Hematopoietic multipotent progenitor cell treated with erythropoietin and hydrocortisone succinate and interleukin-3 and kit ligand, for 17 days (in vitro differentiated cells): ENCODE data around the gene C11orf71.

ENCODE experiments used
- DNase-seq: peaks from one replicate; pipeline ENCODE4 v3.0.0-alpha.2; 2015; ENCODE audit warnings: low spot score

The C11orf71 gene

GRCh38 chr11:114399490-114400215 is 658 bp downstream of the C11orf71 start:
- no peak for DNase-seq

GRCh38 chr11:114398303-114398920 is 1.9 kb downstream of the C11orf71 start:
- peak; percentile 25 for DNase-seq

GRCh38 chr11:114397349-114397982 is 2.8 kb downstream of the C11orf71 start:
- peak; percentile 42 for DNase-seq

- no peak for DNase-seq
These were observed 3.4 kb downstream of the C11orf71 start for GRCh38 chr11:114396916-114397315.

DNA sequence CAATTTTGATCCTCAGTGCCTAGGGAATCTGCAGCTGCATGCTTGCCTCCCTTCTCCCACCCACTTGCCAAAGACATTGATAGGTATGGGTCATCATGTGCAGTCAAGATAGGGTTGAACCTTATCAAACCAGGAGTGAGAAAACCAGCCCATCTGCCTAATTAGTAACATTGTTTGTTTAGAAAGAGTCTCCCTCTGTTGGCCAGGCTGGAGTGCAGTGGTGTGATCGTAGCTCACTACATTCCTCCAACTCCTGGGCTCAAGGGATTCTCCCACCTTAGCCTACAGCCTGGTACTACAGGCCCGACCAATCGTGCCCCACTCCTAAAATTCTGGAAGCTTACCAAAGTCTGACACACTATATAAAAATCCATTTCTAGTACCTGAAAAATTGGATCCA is 4.6 kb downstream of the C11orf71 start:
- peak; percentile 37 for DNase-seq

- DNase-seq = no peak
These were observed 7.3 kb downstream of the C11orf71 start for GRCh38 chr11:114392735-114393667.

DNA sequence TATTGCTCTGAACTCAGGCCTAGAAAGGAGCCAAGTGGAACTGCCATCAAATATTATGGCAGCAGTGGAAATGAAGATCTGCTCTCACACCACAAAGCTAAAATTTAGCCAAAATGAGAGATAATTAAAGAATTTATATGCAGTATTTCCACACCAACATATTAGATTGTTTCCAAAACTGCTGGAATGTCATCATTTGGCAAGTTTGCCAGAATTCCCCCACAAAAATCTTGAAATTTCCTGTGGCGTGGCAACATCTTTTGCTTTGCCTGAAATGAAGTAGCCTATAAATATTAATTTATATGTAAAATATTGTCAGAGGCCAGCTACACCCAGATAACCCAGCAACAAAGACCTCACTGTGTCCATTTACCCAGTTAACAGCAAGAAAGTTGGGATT is 13.8 kb downstream of the C11orf71 start:
- DNase-seq = no peak

DNA sequence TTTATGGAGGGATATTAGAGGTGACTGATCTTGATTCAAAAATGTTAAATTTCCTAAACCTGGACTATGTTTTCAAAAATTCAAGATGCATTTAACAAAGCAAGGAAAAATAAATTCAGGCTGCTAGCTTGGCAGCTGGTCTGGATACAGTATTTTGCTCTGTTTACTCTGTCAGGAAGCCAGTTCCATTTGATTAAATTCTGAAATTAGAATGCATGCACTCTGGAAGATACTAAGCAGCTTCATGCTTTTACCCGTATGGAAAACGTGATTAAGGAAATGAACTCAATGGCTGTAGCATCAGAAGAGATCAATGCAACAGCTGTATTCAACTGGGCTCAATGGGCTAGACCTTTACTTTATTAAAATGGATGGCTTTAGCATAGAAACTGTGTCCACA is 14.2 kb downstream of the C11orf71 start:
- no peak for DNase-seq

DNA sequence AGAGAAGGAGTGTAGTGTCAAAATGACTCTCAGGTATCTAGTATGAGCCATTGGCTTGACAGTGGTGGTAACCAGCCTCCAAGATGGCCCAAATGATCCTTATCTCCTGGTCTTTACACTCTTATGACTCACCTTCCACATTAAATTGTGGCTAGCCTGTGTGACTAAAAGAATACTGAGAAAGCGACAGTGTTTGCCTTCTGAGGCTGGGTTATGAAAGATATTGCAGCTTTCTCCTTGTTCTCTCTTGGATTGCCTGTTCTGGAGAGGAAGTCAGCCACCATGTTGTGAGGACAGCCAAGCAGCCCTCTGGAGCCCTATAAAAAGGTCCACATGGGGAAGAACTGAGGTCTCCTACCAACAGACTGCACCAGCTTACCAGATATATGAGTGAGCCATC is 15.8 kb downstream of the C11orf71 start:
- DNase-seq = no peak

DNA sequence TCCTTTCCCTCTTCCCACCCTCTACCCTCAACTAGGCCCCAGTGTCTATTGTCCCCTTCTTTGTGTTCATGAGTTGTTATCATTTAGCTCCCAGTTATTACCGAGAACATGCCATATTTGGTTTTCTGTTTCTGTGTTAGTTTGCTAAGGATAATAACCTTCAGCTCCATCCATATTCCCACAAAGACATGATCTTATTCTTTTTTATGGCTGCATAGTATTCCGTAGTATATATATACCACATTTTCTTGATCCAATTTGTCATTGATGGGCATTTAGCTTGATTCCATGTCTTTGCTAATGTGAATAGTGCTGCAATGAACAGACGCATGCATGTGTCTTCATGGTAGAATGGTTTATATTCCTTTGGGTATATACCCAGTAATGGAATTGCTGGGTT is 17.8 kb downstream of the C11orf71 start:
- no peak for DNase-seq

GRCh38 chr11:114379394-114380069 is 20.8 kb downstream of the C11orf71 start:
- DNase-seq = no peak

GRCh38 chr11:114377612-114378267 is 22.6 kb downstream of the C11orf71 start:
- DNase-seq = no peak

GRCh38 chr11:114375052-114375451 is 25.3 kb downstream of the C11orf71 start:
- no peak for DNase-seq

DNA sequence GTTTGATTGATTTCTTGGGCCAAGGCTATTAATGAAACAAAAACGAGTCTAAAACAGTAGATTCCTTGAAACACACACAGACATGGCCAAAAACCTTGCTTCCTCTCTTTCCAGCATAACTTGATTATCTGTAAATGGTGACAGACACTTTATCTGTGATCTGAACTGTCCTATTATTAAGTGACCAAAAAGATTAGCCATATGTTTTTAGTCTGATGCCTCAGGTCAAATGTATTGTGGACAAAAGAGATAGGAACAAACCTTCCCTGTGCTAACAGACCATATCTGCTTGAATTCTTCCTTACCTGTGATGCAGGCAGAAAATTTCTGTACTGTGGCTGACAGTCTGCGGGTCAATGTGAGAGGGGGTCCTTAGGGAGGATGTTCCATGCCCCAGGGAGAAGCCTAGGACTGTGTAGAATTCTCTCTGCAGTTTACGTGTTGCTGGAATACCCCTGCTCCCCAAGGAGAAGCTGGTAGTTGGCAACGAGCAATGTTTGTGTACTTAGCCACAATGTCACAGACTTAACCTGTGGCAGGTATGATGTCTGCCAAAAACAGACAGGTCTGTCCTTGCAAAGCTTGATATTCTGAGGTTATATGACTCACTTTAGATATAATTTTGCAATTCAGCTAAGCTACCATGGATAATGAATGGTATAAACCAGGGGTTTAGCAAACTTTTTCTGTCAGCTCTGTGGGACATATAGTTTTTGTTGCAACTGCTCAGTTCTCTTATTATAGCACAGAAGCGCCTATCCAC is 31.2 kb downstream of the C11orf71 start:
- no peak for DNase-seq

DNA sequence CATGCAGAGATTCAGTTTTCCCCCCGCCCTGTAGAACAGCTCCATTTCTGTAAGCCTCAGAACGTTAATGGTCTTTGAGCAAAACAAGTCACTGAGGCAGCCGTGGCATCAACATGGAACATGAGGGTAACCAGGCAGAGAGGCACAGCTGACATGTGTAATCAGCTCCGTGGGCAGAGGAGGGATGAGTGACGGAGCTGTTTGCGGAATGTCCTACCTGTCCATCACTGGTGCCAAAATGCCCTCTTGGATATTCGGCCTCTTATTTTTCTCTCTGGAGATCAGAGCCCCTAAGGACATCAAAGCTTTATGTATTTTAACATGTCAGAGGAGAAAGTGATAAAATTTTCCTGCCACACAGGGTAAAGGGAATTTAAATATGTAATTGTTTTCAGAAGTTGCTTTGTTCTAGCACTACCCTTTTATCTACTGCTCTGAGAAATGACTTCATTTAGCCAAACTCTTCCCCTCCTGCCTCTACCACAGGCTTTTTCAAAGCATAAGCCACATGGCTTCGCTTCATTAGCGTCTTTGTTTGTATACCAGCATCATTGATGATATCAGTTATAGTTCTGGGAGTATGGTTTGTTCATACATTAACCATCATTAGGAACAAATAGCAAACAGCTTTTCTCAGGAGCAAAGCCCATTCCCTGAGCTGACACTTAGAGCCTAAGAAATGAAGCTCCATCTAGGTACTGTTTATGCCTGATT is 32.9 kb downstream of the C11orf71 start:
- DNase-seq = no peak

- no peak for DNase-seq
These were observed 33.7 kb downstream of the C11orf71 start for GRCh38 chr11:114366331-114367243.

DNA sequence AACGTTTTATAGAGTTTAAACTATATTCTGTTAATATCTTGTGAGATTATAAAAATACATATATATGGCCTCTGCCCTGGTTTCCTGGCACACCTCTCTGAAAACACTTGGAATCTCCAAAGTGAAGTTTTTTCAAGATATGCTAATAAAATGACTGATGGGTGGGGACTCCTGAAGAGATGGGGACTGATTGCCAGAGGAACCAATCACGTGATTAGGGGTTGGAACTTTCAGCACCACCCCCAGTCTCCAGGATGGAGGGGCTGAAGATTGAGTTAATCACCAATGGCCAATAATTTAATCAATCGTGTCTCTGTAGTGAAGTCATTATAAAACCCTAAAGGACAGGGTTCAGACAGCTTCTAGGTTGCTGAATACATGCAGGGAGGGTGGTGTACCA is 37.4 kb downstream of the C11orf71 start:
- no peak for DNase-seq

DNA sequence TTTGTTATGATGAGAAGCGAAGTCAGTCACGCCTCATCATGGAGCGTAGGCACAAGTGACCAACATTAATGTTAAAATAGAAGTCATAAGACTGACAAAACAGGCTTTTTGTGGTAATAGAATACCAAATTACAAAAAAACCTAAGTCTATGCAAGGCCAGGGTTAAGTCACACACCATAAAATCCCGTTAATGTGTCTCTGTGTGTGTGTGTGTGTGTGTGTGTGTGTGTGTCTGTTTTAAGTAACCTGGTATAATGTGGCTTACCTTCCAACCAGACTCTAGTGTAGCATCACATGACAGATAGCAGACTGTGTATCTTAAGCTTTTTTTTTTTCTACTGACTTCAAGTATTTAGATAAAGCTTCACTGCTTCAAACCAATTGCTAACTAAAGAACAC is 38.0 kb downstream of the C11orf71 start:
- no peak for DNase-seq

DNA sequence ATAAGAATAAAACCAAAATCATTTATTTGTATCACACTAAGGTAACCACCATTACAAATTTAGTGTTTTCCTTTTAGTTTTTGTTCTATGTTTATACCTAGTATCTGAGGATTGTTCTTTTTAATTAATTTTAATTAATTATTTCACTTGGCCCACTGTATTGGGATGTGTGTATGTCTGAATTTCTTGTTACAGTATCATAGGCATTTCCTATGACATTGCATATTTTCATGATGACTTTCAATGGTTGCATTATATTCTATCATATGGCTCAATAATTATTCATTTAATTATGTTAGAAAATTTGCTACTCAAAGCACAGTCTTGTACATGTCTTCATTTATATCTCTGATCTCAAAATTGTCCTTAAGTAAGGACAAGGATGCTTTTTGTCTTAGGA is 41.0 kb downstream of the C11orf71 start:
- no peak for DNase-seq
